Small intestine (tissue), 7 donors: ENCODE results near the gene CBFA2T3. TPM values are rescaled to one million over a fixed set of nuclear protein-coding genes. Genes with fewer than 3 reads are reported as not detected.

Experiments used
- DNase-seq, 2 donors: peaks; one replicate each; pipeline versions ENCODE4 v3.0.0 to v3.0.0-alpha.2; 2013
- FAIRE-seq: peaks from 2 replicates; lab custom pipeline; 2012; peaks lifted over from hg19 to GRCh38; lab: Jason Lieb, UNC
- H3K27ac ChIP-seq, 3 donors: one replicate each; pipeline ENCODE4 v1.5.1; 2013; ENCODE audit warnings: low read length in 2 of 3, mild to moderate bottlenecking in 2 of 3, control low read depth in 1 of 3, inconsistent platforms in 1 of 3, low read depth in 1 of 3, moderate library complexity in 1 of 3
- H3K27me3 ChIP-seq, 3 donors: one replicate each; pipeline ENCODE4 v1.6.1; 2013; ENCODE audit warnings: low read length in 3 of 3, inconsistent platforms in 1 of 3; ENCODE audit not compliant: control insufficient read depth in 3 of 3, insufficient read depth in 3 of 3
- H3K36me3 ChIP-seq, 3 donors: one replicate each; pipeline ENCODE4 v1.6.1; 2013; ENCODE audit warnings: low read length in 3 of 3, inconsistent platforms in 1 of 3, low read depth in 1 of 3, mild to moderate bottlenecking in 1 of 3, moderate library complexity in 1 of 3; ENCODE audit not compliant: control insufficient read depth in 3 of 3, insufficient read depth in 2 of 3
- H3K4me1 ChIP-seq, 3 donors: one replicate each; pipeline ENCODE4 v1.6.1; 2013; ENCODE audit warnings: low read length in 2 of 3, inconsistent platforms in 1 of 3, low read depth in 1 of 3, mild to moderate bottlenecking in 1 of 3, moderate library complexity in 1 of 3; ENCODE audit not compliant: control insufficient read depth in 3 of 3, insufficient read depth in 2 of 3
- H3K4me3 ChIP-seq, 3 donors: one replicate each; pipeline ENCODE4 v1.5.1; 2013; ENCODE audit warnings: low read length in 3 of 3, control low read depth in 1 of 3, inconsistent platforms in 1 of 3, low read depth in 1 of 3, mild to moderate bottlenecking in 1 of 3, moderate library complexity in 1 of 3
- H3K9me3 ChIP-seq, 2 donors: one replicate each; pipeline ENCODE4 v1.6.1; 2013; ENCODE audit warnings: low read depth in 1 of 2, low read length in 1 of 2; ENCODE audit not compliant: control insufficient read depth in 2 of 2, insufficient read depth in 1 of 2
- WGBS, 3 donors: extraction: QIAGEN DNeasy Blood & Tissue Kit; methylation state at CpG; one replicate each; pipeline ENCODE4 v1.1.7; 2013; 5-methylcytosine and 5-hydroxymethylcytosine counted together
- polyA plus RNA-seq, 4 donors: library from polyadenylated mRNA; stranded (reverse) in 3 of 4; unstranded in 1 of 4; fragments of 200-250 nt in 3 of 4; fragments of 120-200 nt in 1 of 4; gene quantifications; one replicate each; pipeline versions ENCODE4 v1.2.1 to v1.2.3, GENCODE V29; 2013
- donor health status: healthy with polysubstance abuse.
- donor health status: control.
- donor health status: control.
- donor health status: Bipolar disorder and iron deficiency.
- donor health status: healthy.

Gene CBFA2T3
- polyA plus RNA-seq, 4 donors: 1.4 to 8.4 (median 4.1) TPM

GRCh38 chr16:88865742-88866141 is 111.3 kb downstream of the CBFA2T3 start:
- Histone ChIP-seq H3K9me3 (no peaks in the 10 kb centered on the region), H3K27ac (no peak overlapping the region), H3K36me3 (peaks cover 4 to 25% (median 4%) of the 10 kb centered on the region in 3 donors), H3K27me3 (peaks cover 4 to 9% (median 5%) of the 10 kb centered on the region in 3 donors), H3K4me3 (no peak overlapping the region), H3K4me1 (no peaks in the 10 kb centered on the region)
- DNase-seq (no peak), FAIRE-seq (no peak)
- WGBS, 3 donors: 78 to 87% (median 86%) methylated on average over 12 to 15 of the region's 15 CpGs

GRCh38 chr16:88865310-88865709 is 111.7 kb downstream of the CBFA2T3 start:
- 69 to 85% (median 79%) methylated on average over 13 to 14 of the region's 14 CpGs for WGBS, 3 donors
- DNase-seq: no peak

GRCh38 chr16:88864521-88864920 is 112.5 kb downstream of the CBFA2T3 start:
- H3K27ac ChIP-seq: no peak overlapping the region
- FAIRE-seq (no peak), DNase-seq (no peak)
- no peak overlapping the region for H3K4me3 ChIP-seq
- no peaks in the 10 kb centered on the region for H3K4me1 ChIP-seq
- 75 to 84% (median 76%) methylated on average over 18 of the region's 18 CpGs for WGBS, 3 donors
- peaks cover 4% of the 10 kb centered on the region in 3 donors for H3K27me3 ChIP-seq
- no peaks in the 10 kb centered on the region for H3K9me3 ChIP-seq
- peaks cover 4 to 37% (median 10%) of the 10 kb centered on the region in 3 donors for H3K36me3 ChIP-seq

More at GRCh38 chr16:88865310-88865709, 111.7 kb downstream of the CBFA2T3 start:
- Histone ChIP-seq H3K27me3 (peaks cover 4 to 5% (median 5%) of the 10 kb centered on the region in 3 donors), H3K9me3 (no peaks in the 10 kb centered on the region), H3K36me3 (peaks cover 4 to 30% (median 4%) of the 10 kb centered on the region in 3 donors), H3K4me1 (no peaks in the 10 kb centered on the region), H3K27ac (no peak overlapping the region), H3K4me3 (no peak overlapping the region)
- no peak for FAIRE-seq

- peaks cover 4 to 42% (median 10%) of the 10 kb centered on the region in 3 donors for H3K36me3 ChIP-seq
- no peaks in the 10 kb centered on the region for H3K9me3 ChIP-seq
- WGBS, 3 donors: 76 to 83% (median 77%) methylated on average over 13 to 15 of the region's 15 CpGs
- FAIRE-seq (no peak), DNase-seq (no peak)
- peaks cover 2 to 4% (median 4%) of the 10 kb centered on the region in 3 donors for H3K27me3 ChIP-seq
- no peak overlapping the region for H3K27ac ChIP-seq
- no peaks in the 10 kb centered on the region for H3K4me1 ChIP-seq
- no peak overlapping the region for H3K4me3 ChIP-seq
Observed at GRCh38 chr16:88864099-88864498, 112.9 kb downstream of the CBFA2T3 start.

GRCh38 chr16:88863426-88863825 is 113.6 kb downstream of the CBFA2T3 start:
- Histone ChIP-seq H3K4me1 (no peaks in the 10 kb centered on the region), H3K4me3 (no peak overlapping the region), H3K36me3 (peaks cover 4 to 45% (median 10%) of the 10 kb centered on the region in 3 donors), H3K9me3 (no peaks in the 10 kb centered on the region), H3K27me3 (peaks cover 0 to 4% (median 4%) of the 10 kb centered on the region in 3 donors), H3K27ac (no peak overlapping the region)
- 79 to 83% (median 80%) methylated on average over 12 to 13 of the region's 13 CpGs for WGBS, 3 donors
- FAIRE-seq (no peak), DNase-seq (no peak)

- WGBS, 3 donors: 92 to 93% (median 92%) methylated on average over 25 of the region's 25 CpGs
- peaks cover 0 to 1% (median 1%) of the 10 kb centered on the region in 3 donors for H3K4me1 ChIP-seq
- no peaks in the 10 kb centered on the region for H3K9me3 ChIP-seq
- FAIRE-seq (no peak), DNase-seq (no peak)
- H3K27ac ChIP-seq: no peak overlapping the region
- peaks cover 0 to 4% (median 1%) of the 10 kb centered on the region in 3 donors for H3K27me3 ChIP-seq
- no peak overlapping the region for H3K4me3 ChIP-seq
- peaks cover 4 to 49% (median 10%) of the 10 kb centered on the region in 3 donors for H3K36me3 ChIP-seq
Observed at GRCh38 chr16:88862968-88863367, 114.0 kb downstream of the CBFA2T3 start.

GRCh38 chr16:88861359-88861758 is 115.6 kb downstream of the CBFA2T3 start:
- DNase-seq (no peak), FAIRE-seq (no peak)
- H3K4me1 ChIP-seq: peaks cover 0 to 3% (median 1%) of the 10 kb centered on the region in 3 donors
- peaks cover 4 to 49% (median 10%) of the 10 kb centered on the region in 3 donors for H3K36me3 ChIP-seq
- WGBS, 3 donors: 94 to 96% (median 95%) methylated on average over 19 of the region's 19 CpGs
- no peaks in the 10 kb centered on the region for H3K9me3 ChIP-seq
- H3K27ac ChIP-seq: no peak overlapping the region
- no peak overlapping the region for H3K4me3 ChIP-seq
- no peaks in the 10 kb centered on the region for H3K27me3 ChIP-seq

- H3K9me3 ChIP-seq: no peaks in the 10 kb centered on the region
- H3K27ac ChIP-seq: no peak overlapping the region
- peaks cover 4 to 57% (median 10%) of the 10 kb centered on the region in 3 donors for H3K36me3 ChIP-seq
- WGBS, 3 donors: 89 to 96% (median 91%) methylated on average over 20 of the region's 20 CpGs
- FAIRE-seq: no peak
- no peaks in the 10 kb centered on the region for H3K27me3 ChIP-seq
- DNase-seq: no peak
- H3K4me1 ChIP-seq: peaks cover 0 to 10% (median 5%) of the 10 kb centered on the region in 3 donors
- H3K4me3 ChIP-seq: no peak overlapping the region
Observed at GRCh38 chr16:88859381-88860091, 117.5 kb downstream of the CBFA2T3 start.
